ENCODE data around the gene PNN. TPM values are rescaled to one million over a fixed set of nuclear protein-coding genes. Genes with fewer than 3 reads are reported as not detected.

Gene PNN
- total RNA-seq, 1 experiment from 2014 or later: 167 TPM

DNA sequence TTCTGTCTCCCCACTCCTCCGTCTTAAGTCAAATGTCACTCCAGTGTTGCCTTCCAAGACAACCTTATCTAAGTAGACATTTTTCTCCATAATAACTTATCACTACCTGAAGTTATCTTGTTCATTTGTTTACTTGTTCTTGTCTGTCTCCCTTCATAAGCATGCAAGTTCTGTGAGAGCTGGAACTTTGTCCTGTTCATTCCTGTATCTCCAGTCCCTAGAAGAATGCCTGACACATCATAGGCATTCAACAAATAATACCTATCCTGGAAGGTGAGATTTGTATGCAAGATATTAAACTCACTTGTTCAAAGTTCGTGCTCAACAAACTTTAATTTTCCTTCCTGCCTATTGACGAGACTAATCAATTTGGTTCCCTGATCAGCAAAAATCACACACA is 53.0 kb downstream of the PNN start:
- no peak overlapping the region for H2BK5ac ChIP-seq (ENCODE audit: insufficient read length, low read length)

More for the DNA sequence above, 53.0 kb downstream of the PNN start:
- TF ChIP-seq, protein P1, sequence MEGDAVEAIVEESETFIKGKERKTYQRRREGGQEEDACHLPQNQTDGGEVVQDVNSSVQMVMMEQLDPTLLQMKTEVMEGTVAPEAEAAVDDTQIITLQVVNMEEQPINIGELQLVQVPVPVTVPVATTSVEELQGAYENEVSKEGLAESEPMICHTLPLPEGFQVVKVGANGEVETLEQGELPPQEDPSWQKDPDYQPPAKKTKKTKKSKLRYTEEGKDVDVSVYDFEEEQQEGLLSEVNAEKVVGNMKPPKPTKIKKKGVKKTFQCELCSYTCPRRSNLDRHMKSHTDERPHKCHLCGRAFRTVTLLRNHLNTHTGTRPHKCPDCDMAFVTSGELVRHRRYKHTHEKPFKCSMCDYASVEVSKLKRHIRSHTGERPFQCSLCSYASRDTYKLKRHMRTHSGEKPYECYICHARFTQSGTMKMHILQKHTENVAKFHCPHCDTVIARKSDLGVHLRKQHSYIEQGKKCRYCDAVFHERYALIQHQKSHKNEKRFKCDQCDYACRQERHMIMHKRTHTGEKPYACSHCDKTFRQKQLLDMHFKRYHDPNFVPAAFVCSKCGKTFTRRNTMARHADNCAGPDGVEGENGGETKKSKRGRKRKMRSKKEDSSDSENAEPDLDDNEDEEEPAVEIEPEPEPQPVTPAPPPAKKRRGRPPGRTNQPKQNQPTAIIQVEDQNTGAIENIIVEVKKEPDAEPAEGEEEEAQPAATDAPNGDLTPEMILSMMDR (conservative IDR thresholded peaks at IDR 0.05): no peak
- H3K36me3 Mint-ChIP-seq (ENCODE audit: insufficient read depth in 1 of 3, low read depth in 3 of 3): no peaks in the 10 kb centered on the region
- H2AK5ac ChIP-seq (ENCODE audit: insufficient read length, low read length): no peak overlapping the region
- H3K79me1 ChIP-seq (ENCODE audit: insufficient read depth, low read depth, low read length, poor library complexity, severe bottlenecking): no peaks in the 10 kb centered on the region
- no peak overlapping the region for H4K8ac ChIP-seq (replicated peaks; ENCODE audit: insufficient read length, low read depth, low read length)
- no peaks in the 10 kb centered on the region for H3K79me2 ChIP-seq (ENCODE audit: insufficient read depth, low read length)
- no peak overlapping the region for H3K27ac Mint-ChIP-seq
- no peak overlapping the region for H2BK12ac ChIP-seq (ENCODE audit: insufficient read length, low read depth, low read length)
- no peaks in the 10 kb centered on the region for H3K23me2 ChIP-seq (ENCODE audit: insufficient read length, low read depth, low read length, poor library complexity, severe bottlenecking)
- H2BK20ac ChIP-seq (ENCODE audit: low read depth, low read length, poor library complexity, severe bottlenecking): no peak overlapping the region
- no peaks in the 10 kb centered on the region for H3K27me3 Mint-ChIP-seq (ENCODE audit: low read depth)
- no peak overlapping the region for H3K18ac ChIP-seq (ENCODE audit: insufficient read length, low read depth, low read length)
- H2BK120ac ChIP-seq (ENCODE audit: low read depth, low read length, poor library complexity, severe bottlenecking): no peak overlapping the region
- H3K56ac ChIP-seq (ENCODE audit: insufficient read length, low read depth, low read length): no peak overlapping the region
- H3K9me3 Mint-ChIP-seq: no peaks in the 10 kb centered on the region
- H3K23ac ChIP-seq (ENCODE audit: insufficient read length, low read depth, low read length): no peak overlapping the region
- peaks cover 3 to 5% of the 10 kb centered on the region in 2 experiments; a peak in 1 of 4 replicates for H3K4me1 Mint-ChIP-seq
- no peak overlapping the region for H2BK15ac ChIP-seq (ENCODE audit: low read depth, low read length)
- H3K9ac ChIP-seq (ENCODE audit: extremely low read depth, insufficient read length, low read length): no peak overlapping the region
- no peak overlapping the region for H3K4me2 ChIP-seq (ENCODE audit: insufficient read depth, insufficient read length, low read length)
- H3K9me3 ChIP-seq (ENCODE audit: control insufficient read depth, low read depth, low read length): no peaks in the 10 kb centered on the region
- no peaks in the 10 kb centered on the region for H3K4me1 ChIP-seq (ENCODE audit: insufficient read depth, low read length)
- H4K20me1 ChIP-seq (ENCODE audit: control insufficient read depth, insufficient read depth, insufficient read length): no peaks in the 10 kb centered on the region
- H3K14ac ChIP-seq (ENCODE audit: insufficient read depth, low read length): no peak overlapping the region
- DNase-seq: no peak
- no peak overlapping the region for H3K27ac ChIP-seq (ENCODE audit: insufficient read length, low read depth, low read length)
- H3K4me3 Mint-ChIP-seq: no peak overlapping the region
- H2AFZ ChIP-seq (ENCODE audit: low read length): no peak overlapping the region
- H4K91ac ChIP-seq (ENCODE audit: insufficient read length, low read depth, low read length): no peak overlapping the region
- H3K4ac ChIP-seq (ENCODE audit: low read depth, low read length): no peak overlapping the region
- no peaks in the 10 kb centered on the region for H3K27me3 ChIP-seq (ENCODE audit: insufficient read depth, low read length)
- WGBS (ENCODE audit: extremely low coverage, insufficient read length, low lambda C conversion rate): no CpG with 5 or more reads among the region's 3 CpGs
- no peak overlapping the region for H3T11ph ChIP-seq (ENCODE audit: low read length)
- H4K5ac ChIP-seq (ENCODE audit: insufficient read length, low read depth, low read length): no peak overlapping the region

All from H9 (cell line).